BE2C (cell line): ENCODE data around the gene TDRD1. TPM values are rescaled to one million over a fixed set of nuclear protein-coding genes. Genes with fewer than 3 reads are reported as not detected.
"Not testable (repeated sequence)": the region's sequence is repeated elsewhere in the genome, so short reads cannot be mapped to it uniquely, and the experiment has no call there.

Experiments
- DNase-seq: peaks from one replicate; pipeline ENCODE4 v3.0.0-alpha.2; 2020
- H3K27me3 ChIP-seq: fragments of 250-450 bp; sonication (Bioruptor Pico); 2 replicates; pipeline ENCODE4 v1.5.1; 2020; ENCODE audit warnings: mild to moderate bottlenecking
- H3K36me3 ChIP-seq: fragments of 250-450 bp; sonication (Bioruptor Pico); 2 replicates; pipeline ENCODE4 v1.5.1; 2020; ENCODE audit warnings: mild to moderate bottlenecking
- H3K4me1 ChIP-seq: fragments of 250-450 bp; sonication (Bioruptor Pico); 2 replicates; pipeline ENCODE4 v1.5.1; 2020
- H3K4me3 ChIP-seq: 2 replicates; pipeline ENCODE4 v1.5.1; 2011; ENCODE audit warnings: low read depth, low read length
- H3K9me3 ChIP-seq: fragments of 250-450 bp; sonication (Bioruptor Pico); 2 replicates; pipeline ENCODE4 v1.5.1; 2020
- CTCF ChIP-seq: IDR thresholded peaks from 2 replicates; pipeline ENCODE4 v1.5.1; 2012; ENCODE audit warnings: mild to moderate bottlenecking, low read depth, low read length
- polyA plus RNA-seq: library from polyadenylated mRNA; unstranded; fragments of >200 nt; gene quantifications from one replicate; pipeline ENCODE4 v1.2.1, GENCODE V29; 2012; ENCODE audit warnings: low read depth, missing spikeins; ENCODE audit not compliant: insufficient read length, insufficient read depth

Gene TDRD1, protein sequence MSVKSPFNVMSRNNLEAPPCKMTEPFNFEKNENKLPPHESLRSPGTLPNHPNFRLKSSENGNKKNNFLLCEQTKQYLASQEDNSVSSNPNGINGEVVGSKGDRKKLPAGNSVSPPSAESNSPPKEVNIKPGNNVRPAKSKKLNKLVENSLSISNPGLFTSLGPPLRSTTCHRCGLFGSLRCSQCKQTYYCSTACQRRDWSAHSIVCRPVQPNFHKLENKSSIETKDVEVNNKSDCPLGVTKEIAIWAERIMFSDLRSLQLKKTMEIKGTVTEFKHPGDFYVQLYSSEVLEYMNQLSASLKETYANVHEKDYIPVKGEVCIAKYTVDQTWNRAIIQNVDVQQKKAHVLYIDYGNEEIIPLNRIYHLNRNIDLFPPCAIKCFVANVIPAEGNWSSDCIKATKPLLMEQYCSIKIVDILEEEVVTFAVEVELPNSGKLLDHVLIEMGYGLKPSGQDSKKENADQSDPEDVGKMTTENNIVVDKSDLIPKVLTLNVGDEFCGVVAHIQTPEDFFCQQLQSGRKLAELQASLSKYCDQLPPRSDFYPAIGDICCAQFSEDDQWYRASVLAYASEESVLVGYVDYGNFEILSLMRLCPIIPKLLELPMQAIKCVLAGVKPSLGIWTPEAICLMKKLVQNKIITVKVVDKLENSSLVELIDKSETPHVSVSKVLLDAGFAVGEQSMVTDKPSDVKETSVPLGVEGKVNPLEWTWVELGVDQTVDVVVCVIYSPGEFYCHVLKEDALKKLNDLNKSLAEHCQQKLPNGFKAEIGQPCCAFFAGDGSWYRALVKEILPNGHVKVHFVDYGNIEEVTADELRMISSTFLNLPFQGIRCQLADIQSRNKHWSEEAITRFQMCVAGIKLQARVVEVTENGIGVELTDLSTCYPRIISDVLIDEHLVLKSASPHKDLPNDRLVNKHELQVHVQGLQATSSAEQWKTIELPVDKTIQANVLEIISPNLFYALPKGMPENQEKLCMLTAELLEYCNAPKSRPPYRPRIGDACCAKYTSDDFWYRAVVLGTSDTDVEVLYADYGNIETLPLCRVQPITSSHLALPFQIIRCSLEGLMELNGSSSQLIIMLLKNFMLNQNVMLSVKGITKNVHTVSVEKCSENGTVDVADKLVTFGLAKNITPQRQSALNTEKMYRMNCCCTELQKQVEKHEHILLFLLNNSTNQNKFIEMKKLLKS
- polyA plus RNA-seq: 6.3 TPM

DNA sequence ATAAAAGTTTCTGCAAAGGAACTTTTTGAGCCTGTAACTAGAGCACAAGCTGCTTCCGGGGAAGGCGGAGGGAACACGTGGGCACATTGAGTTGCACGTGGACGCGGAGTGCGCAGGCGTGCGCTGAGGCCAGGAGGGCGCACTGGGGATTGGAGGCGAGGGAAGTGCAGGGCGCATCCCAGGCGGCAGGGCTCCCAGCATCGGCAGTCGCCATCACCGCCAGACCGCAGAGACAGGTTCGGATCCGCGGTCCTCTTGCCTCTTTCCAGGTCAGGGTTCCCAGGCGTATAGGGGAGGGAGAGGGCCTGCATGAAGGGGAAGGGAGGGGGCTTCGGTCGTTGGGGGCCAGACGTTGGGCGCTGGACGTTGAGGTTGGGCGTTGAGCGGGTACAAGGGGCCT, at the start of gene TDRD1:
Gene TDRD1 (plus strand): TSS at position 206 of the 400 bp plus-strand sequence. CDS start 8,479 bp downstream, outside the sequence.
- peak within 1 kb of the TSS; percentile 56 for H3K4me3 ChIP-seq
- no peak for TF ChIP-seq CTCF
- peak; percentile 75 for DNase-seq

GRCh38 chr10:114131094-114131493, 48.1 kb upstream of the TDRD1 start:
- no peak for TF ChIP-seq CTCF
- Histone ChIP-seq H3K9me3 (no peaks in the 10 kb centered on the region), H3K4me3 (no peak overlapping the region), H3K36me3 (0 out of 2 replicates have a peak, but pooled peaks cover 3% of the 10 kb centered on the region), H3K4me1 (no peaks in the 10 kb centered on the region), H3K27me3 (no peaks in the 10 kb centered on the region)
- DNase-seq: no peak

More for the DNA sequence above, at the start of gene TDRD1:
- H3K36me3 ChIP-seq: no peaks in the 10 kb centered on the region
- no peaks in the 10 kb centered on the region for H3K27me3 ChIP-seq
- no peaks in the 10 kb centered on the region for H3K4me1 ChIP-seq
- no peaks in the 10 kb centered on the region for H3K9me3 ChIP-seq

- no peaks in the 10 kb centered on the region for H3K27me3 ChIP-seq
- no peak for DNase-seq
- H3K4me3 ChIP-seq: no peak overlapping the region
- no peak for TF ChIP-seq CTCF
- H3K36me3 ChIP-seq: 0 out of 2 replicates have a peak, but pooled peaks cover 3% of the 10 kb centered on the region
- no peaks in the 10 kb centered on the region for H3K9me3 ChIP-seq
- no peaks in the 10 kb centered on the region for H3K4me1 ChIP-seq
These were observed 43.7 kb upstream of the TDRD1 start for GRCh38 chr10:114135476-114135875.

DNA sequence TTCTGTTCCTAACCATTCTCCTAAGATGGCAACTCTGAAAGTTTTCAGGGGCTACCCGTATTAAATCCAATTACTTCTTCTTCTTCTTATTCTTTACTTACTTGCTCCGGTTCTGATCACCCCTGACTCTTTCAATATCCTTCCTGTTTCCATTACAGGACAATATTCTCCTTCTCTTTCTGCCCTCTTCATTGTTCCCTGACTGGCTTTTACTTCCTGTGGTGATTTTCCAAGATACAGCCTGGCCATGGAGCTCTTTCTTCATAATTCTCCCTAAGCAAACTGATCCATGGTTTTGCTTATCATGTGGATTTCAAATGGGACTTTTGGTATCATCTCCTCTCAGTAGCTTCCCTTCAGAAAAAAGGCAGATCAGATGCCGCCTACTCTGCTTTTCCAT, 40.6 kb upstream of the TDRD1 start:
- H3K9me3 ChIP-seq: no peaks in the 10 kb centered on the region
- no peak for TF ChIP-seq CTCF
- no peak overlapping the region for H3K4me3 ChIP-seq
- H3K36me3 ChIP-seq: 0 out of 2 replicates have a peak, but pooled peaks cover 3% of the 10 kb centered on the region
- no peaks in the 10 kb centered on the region for H3K4me1 ChIP-seq
- no peak for DNase-seq
- no peaks in the 10 kb centered on the region for H3K27me3 ChIP-seq

DNA sequence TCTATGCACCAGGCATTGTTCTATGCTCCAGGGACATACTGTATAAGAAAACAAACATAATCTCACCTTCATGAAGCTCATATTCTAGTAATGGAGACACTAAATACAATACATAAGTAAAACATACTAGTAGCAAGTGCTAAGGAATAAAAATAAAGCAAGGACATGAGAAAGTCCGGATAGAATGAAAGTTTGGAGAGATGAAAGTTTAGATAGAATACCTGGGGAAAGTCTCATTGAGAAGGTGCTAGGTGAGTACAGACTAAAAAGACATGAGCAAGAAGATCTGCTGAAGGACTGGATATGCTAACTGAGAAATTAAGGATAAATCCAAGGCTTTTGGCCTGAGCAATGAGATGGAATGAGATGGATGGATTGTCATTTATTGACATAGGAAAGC, 39.1 kb upstream of the TDRD1 start:
- Histone ChIP-seq H3K36me3 (no peaks in the 10 kb centered on the region), H3K4me3 (no peak overlapping the region)

GRCh38 chr10:114140827-114141226, 38.3 kb upstream of the TDRD1 start:
- DNase-seq, H3K36me3 ChIP-seq, H3K4me1 ChIP-seq: not testable (repeated sequence)

More for the DNA sequence above, 39.1 kb upstream of the TDRD1 start:
- DNase-seq: no peak
- Histone ChIP-seq H3K4me1 (no peaks in the 10 kb centered on the region), H3K9me3 (no peaks in the 10 kb centered on the region), H3K27me3 (no peaks in the 10 kb centered on the region)
- TF ChIP-seq CTCF: no peak

More at GRCh38 chr10:114140827-114141226, 38.3 kb upstream of the TDRD1 start:
- H3K27me3 ChIP-seq, H3K9me3 ChIP-seq, H3K4me3 ChIP-seq: not testable (repeated sequence)
